H9 (cell line): ENCODE measurements around the gene NR3C2. TPM values are rescaled to one million over a fixed set of nuclear protein-coding genes. Genes with fewer than 3 reads are reported as not detected.

Experiments
- DNase-seq: peaks from one replicate; pipeline ENCODE4 v3.0.0-alpha.2; 2017
- H2AFZ ChIP-seq: one replicate; pipeline ENCODE4 v1.6.1; 2013; ENCODE audit warnings: mild to moderate bottlenecking, low read length, control low read depth, moderate library complexity
- H2AK5ac ChIP-seq: 2 replicates; pipeline ENCODE4 v1.6.1; 2013; ENCODE audit warnings: low read length, control low read depth, mixed read lengths; ENCODE audit not compliant: insufficient read length
- H2BK120ac ChIP-seq: one replicate; pipeline ENCODE4 v1.6.1; 2013; ENCODE audit warnings: low read depth, mild to moderate bottlenecking, low read length, control low read depth, inconsistent platforms; ENCODE audit not compliant: poor library complexity, severe bottlenecking
- H2BK12ac ChIP-seq: 2 replicates; pipeline ENCODE4 v1.6.1; 2013; ENCODE audit warnings: low read length, control low read depth, mixed read lengths, low read depth; ENCODE audit not compliant: insufficient read length
- H2BK15ac ChIP-seq: 2 replicates; pipeline ENCODE4 v1.6.1; 2013; ENCODE audit warnings: low read depth, low read length, control low read depth
- H2BK20ac ChIP-seq: one replicate; pipeline ENCODE4 v1.6.1; 2013; ENCODE audit warnings: low read depth, mild to moderate bottlenecking, low read length, control low read depth, inconsistent platforms; ENCODE audit not compliant: poor library complexity, severe bottlenecking
- H2BK5ac ChIP-seq: 2 replicates; pipeline ENCODE4 v1.6.1; 2013; ENCODE audit warnings: low read length, control low read depth, mixed read lengths; ENCODE audit not compliant: insufficient read length
- H3K14ac ChIP-seq: 2 replicates; pipeline ENCODE4 v1.6.1; 2013; ENCODE audit warnings: low read length, control low read depth; ENCODE audit not compliant: insufficient read depth
- H3K18ac ChIP-seq: 2 replicates; pipeline ENCODE4 v1.6.1; 2013; ENCODE audit warnings: low read depth, mild to moderate bottlenecking, mixed read lengths, low read length, control low read depth; ENCODE audit not compliant: insufficient read length
- H3K23ac ChIP-seq: 2 replicates; pipeline ENCODE4 v1.6.1; 2013; ENCODE audit warnings: low read length, control low read depth, mixed read lengths, low read depth; ENCODE audit not compliant: insufficient read length
- H3K23me2 ChIP-seq: 2 replicates; pipeline ENCODE4 v1.6.1; 2013; ENCODE audit warnings: low read depth, mild to moderate bottlenecking, mixed read lengths, low read length, control low read depth; ENCODE audit not compliant: insufficient read length, poor library complexity, severe bottlenecking
- H3K27ac ChIP-seq: 2 replicates; pipeline ENCODE4 v1.5.1; 2013; ENCODE audit warnings: low read length, control low read depth, mixed read lengths, low read depth; ENCODE audit not compliant: insufficient read length
- H3K27me3 ChIP-seq: 2 replicates; pipeline ENCODE4 v1.6.1; 2013; ENCODE audit warnings: low read length, control low read depth, inconsistent platforms; ENCODE audit not compliant: insufficient read depth
- H3K4ac ChIP-seq: 2 replicates; pipeline ENCODE4 v1.6.1; 2013; ENCODE audit warnings: low read depth, mild to moderate bottlenecking, control low read depth, inconsistent platforms, low read length, moderate library complexity
- H3K4me1 ChIP-seq: 2 replicates; pipeline ENCODE4 v1.6.1; 2013; ENCODE audit warnings: low read length, control low read depth, inconsistent platforms; ENCODE audit not compliant: insufficient read depth
- H3K4me2 ChIP-seq: 2 replicates; pipeline ENCODE4 v1.6.1; 2013; ENCODE audit warnings: low read length, control low read depth, mixed read lengths; ENCODE audit not compliant: insufficient read length, insufficient read depth
- H3K56ac ChIP-seq: 2 replicates; pipeline ENCODE4 v1.6.1; 2013; ENCODE audit warnings: low read depth, mild to moderate bottlenecking, mixed read lengths, low read length, control low read depth; ENCODE audit not compliant: insufficient read length
- H3K79me1 ChIP-seq: 2 replicates; pipeline ENCODE4 v1.6.1; 2013; ENCODE audit warnings: low read depth, mild to moderate bottlenecking, moderate library complexity, low read length, control low read depth, inconsistent platforms; ENCODE audit not compliant: insufficient read depth, poor library complexity, severe bottlenecking
- H3K79me2 ChIP-seq: 2 replicates; pipeline ENCODE4 v1.6.1; 2013; ENCODE audit warnings: low read length, control low read depth, inconsistent platforms; ENCODE audit not compliant: insufficient read depth
- H3K9ac ChIP-seq: 2 replicates; pipeline ENCODE4 v1.6.1; 2013; ENCODE audit warnings: low read length, control low read depth, mixed read lengths; ENCODE audit not compliant: insufficient read length; ENCODE audit errors: extremely low read depth
- H3K9me3 ChIP-seq: one replicate; pipeline ENCODE4 v1.6.1; 2013; ENCODE audit warnings: low read depth, low read length, inconsistent platforms; ENCODE audit not compliant: control insufficient read depth
- H3T11ph ChIP-seq: one replicate; pipeline ENCODE4 v1.6.1; 2013; ENCODE audit warnings: mild to moderate bottlenecking, low read length, control low read depth, inconsistent platforms
- H4K20me1 ChIP-seq: one replicate; pipeline ENCODE4 v1.6.1; 2013; ENCODE audit not compliant: control insufficient read depth, insufficient read length, insufficient read depth
- H4K5ac ChIP-seq: 2 replicates; pipeline ENCODE4 v1.6.1; 2013; ENCODE audit warnings: low read depth, mild to moderate bottlenecking, mixed read lengths, low read length, control low read depth; ENCODE audit not compliant: insufficient read length
- H4K8ac ChIP-seq: replicated peaks from 2 replicates; pipeline ENCODE4 v1.6.1; 2013; ENCODE audit warnings: low read length, control low read depth, mixed read lengths, low read depth; ENCODE audit not compliant: insufficient read length
- H4K91ac ChIP-seq: 2 replicates; pipeline ENCODE4 v1.6.1; 2013; ENCODE audit warnings: low read depth, mild to moderate bottlenecking, moderate library complexity, mixed read lengths, low read length, control low read depth; ENCODE audit not compliant: insufficient read length
- H3K27ac Mint-ChIP-seq, 3 experiments: 2 replicates in 2 of 3; 3 replicates in 1 of 3; pipeline ENCODE4 v1.8.0; 2020 to 2021; ENCODE audit warnings: mixed read lengths in 3 of 3, mild to moderate bottlenecking in 1 of 3, moderate library complexity in 1 of 3
- H3K27me3 Mint-ChIP-seq: 2 replicates; pipeline ENCODE4 v1.8.0; 2021; ENCODE audit warnings: low read depth, mild to moderate bottlenecking, moderate library complexity, mixed read lengths
- H3K36me3 Mint-ChIP-seq, 3 experiments: 2 replicates in 2 of 3; 3 replicates in 1 of 3; pipeline ENCODE4 v1.8.0; 2020 to 2021; ENCODE audit warnings: low read depth in 3 of 3, mixed read lengths in 3 of 3; ENCODE audit not compliant: insufficient read depth in 1 of 3
- H3K4me1 Mint-ChIP-seq, 2 experiments: 2 replicates each; pipeline ENCODE4 v1.8.0; 2020; ENCODE audit warnings: mixed read lengths in 2 of 2
- H3K4me3 Mint-ChIP-seq, 2 experiments: 2 replicates in 1 of 2; 3 replicates in 1 of 2; pipeline ENCODE4 v1.8.0; 2020 to 2021; ENCODE audit warnings: mild to moderate bottlenecking in 2 of 2, mixed read lengths in 2 of 2, moderate library complexity in 1 of 2
- H3K9me3 Mint-ChIP-seq, 2 experiments: 2 replicates in 1 of 2; 3 replicates in 1 of 2; pipeline ENCODE4 v1.8.0; 2020; ENCODE audit warnings: mild to moderate bottlenecking in 2 of 2, mixed read lengths in 2 of 2, moderate library complexity in 1 of 2
- WGBS: extraction: QIAGEN DNeasy Blood & Tissue Kit; methylation state at CpG from one replicate; pipeline ENCODE4 v1.1.7; 2013; ENCODE audit warnings: missing lambda C conversion rate, low lambda C conversion rate, mixed read lengths; ENCODE audit not compliant: insufficient read length; ENCODE audit errors: extremely low coverage; 5-methylcytosine and 5-hydroxymethylcytosine counted together
- total RNA-seq: library from RNA; stranded (reverse); gene quantifications from 2 replicates; pipeline ENCODE4 v1.2.1, GENCODE V29; 2021
- TF ChIP-seq, protein P1 (sequence below): fragments of 200-600 bp; sonication (generic); conservative IDR thresholded peaks from 3 replicates; pipeline ENCODE4 v1.8.0; 2021; ENCODE audit warnings: antibody characterized with exemption, mild to moderate bottlenecking

NR3C2 gene
- total RNA-seq, 1 experiment from 2014 or later, result 1.4 TPM

DNA sequence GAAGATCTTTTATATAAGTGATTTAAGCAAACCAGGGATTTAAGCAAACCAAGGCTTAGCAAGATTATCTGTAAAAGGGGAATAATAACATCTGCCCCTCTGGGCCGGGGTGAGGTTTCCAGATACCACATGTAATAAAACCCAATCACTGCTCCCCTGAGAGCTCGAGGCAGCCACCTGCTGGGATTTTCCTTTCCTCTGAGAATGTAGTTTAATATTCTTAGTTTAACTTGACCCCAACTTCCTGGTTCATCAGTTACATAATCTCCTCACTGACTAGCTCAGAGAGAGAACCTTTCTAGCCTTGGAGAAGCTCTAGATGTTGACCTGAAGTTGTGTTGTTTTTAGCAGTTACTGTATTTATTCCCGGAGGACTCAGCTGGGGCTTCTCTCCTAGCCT lies 387.9 kb downstream of the NR3C2 start:
- Histone ChIP-seq H4K8ac (no peak overlapping the region), H2AK5ac (no peak overlapping the region), H3K4me1 (peaks cover 5% of the 10 kb centered on the region; the same call in 1 of the 2 replicates), H3K27me3 (no peaks in the 10 kb centered on the region), H3K23ac (no peak overlapping the region), H2BK120ac (no peak overlapping the region), H3K14ac (no peak overlapping the region), H3K9me3 (no peaks in the 10 kb centered on the region), H3K4me2 (no peak overlapping the region), H2BK12ac (no peak overlapping the region), H3K18ac (no peak overlapping the region), H2BK20ac (no peak overlapping the region), H3K56ac (no peak overlapping the region), H2BK15ac (no peak overlapping the region), H4K20me1 (no peaks in the 10 kb centered on the region), H3T11ph (no peak overlapping the region), H4K5ac (no peak overlapping the region), H2BK5ac (no peak overlapping the region), H3K23me2 (no peaks in the 10 kb centered on the region), H2AFZ (no peak overlapping the region), H3K4ac (no peak overlapping the region), H3K79me2 (no peaks in the 10 kb centered on the region), H3K79me1 (no peaks in the 10 kb centered on the region), H3K27ac (no peak overlapping the region), H4K91ac (no peak overlapping the region), H3K9ac (no peak overlapping the region)
- Mint-ChIP-seq H3K4me3 (no peak overlapping the region), H3K27me3 (no peaks in the 10 kb centered on the region), H3K27ac (no peak overlapping the region), H3K9me3 (no peaks in the 10 kb centered on the region), H3K36me3 (no peaks in the 10 kb centered on the region), H3K4me1 (peaks cover 26 to 29% of the 10 kb centered on the region in 2 experiments)
- WGBS, result no CpG with 5 or more reads among the region's 3 CpGs
- TF ChIP-seq, protein P1, sequence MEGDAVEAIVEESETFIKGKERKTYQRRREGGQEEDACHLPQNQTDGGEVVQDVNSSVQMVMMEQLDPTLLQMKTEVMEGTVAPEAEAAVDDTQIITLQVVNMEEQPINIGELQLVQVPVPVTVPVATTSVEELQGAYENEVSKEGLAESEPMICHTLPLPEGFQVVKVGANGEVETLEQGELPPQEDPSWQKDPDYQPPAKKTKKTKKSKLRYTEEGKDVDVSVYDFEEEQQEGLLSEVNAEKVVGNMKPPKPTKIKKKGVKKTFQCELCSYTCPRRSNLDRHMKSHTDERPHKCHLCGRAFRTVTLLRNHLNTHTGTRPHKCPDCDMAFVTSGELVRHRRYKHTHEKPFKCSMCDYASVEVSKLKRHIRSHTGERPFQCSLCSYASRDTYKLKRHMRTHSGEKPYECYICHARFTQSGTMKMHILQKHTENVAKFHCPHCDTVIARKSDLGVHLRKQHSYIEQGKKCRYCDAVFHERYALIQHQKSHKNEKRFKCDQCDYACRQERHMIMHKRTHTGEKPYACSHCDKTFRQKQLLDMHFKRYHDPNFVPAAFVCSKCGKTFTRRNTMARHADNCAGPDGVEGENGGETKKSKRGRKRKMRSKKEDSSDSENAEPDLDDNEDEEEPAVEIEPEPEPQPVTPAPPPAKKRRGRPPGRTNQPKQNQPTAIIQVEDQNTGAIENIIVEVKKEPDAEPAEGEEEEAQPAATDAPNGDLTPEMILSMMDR, result no peak
- no peak for DNase-seq
